DMS53 (cell line): ENCODE data around the gene XRCC6.
"Not testable (repeated sequence)": the region's sequence is repeated elsewhere in the genome, so short reads cannot be mapped to it uniquely, and the experiment has no call there.

Experiments used
- DNase-seq: peaks from one replicate; lab custom pipeline; 2025; lab: John Stamatoyannopoulos, UW

The XRCC6 gene

GRCh38 chr22:41650821-41651220 is 29.7 kb downstream of the XRCC6 start:
- peak; percentile 18 for DNase-seq

- DNase-seq, result peak; percentile 20
Observed at GRCh38 chr22:41654322-41654721, 33.2 kb downstream of the XRCC6 start.

GRCh38 chr22:41656556-41656955 is 35.5 kb downstream of the XRCC6 start:
- DNase-seq, result no peak

- DNase-seq, result no peak
Observed at GRCh38 chr22:41657709-41658108, 36.6 kb downstream of the XRCC6 start.

GRCh38 chr22:41658869-41659268 is 37.8 kb downstream of the XRCC6 start:
- no peak for DNase-seq

- DNase-seq, result no peak
Observed at GRCh38 chr22:41659941-41660340, 38.8 kb downstream of the XRCC6 start.

GRCh38 chr22:41660416-41660815 is 39.3 kb downstream of the XRCC6 start:
- DNase-seq, result no peak

GRCh38 chr22:41661088-41661487 is 40.0 kb downstream of the XRCC6 start:
- DNase-seq, result no peak

- no peak for DNase-seq
Observed at GRCh38 chr22:41661713-41662112, 40.6 kb downstream of the XRCC6 start.

- not testable (repeated sequence) for DNase-seq
Observed at GRCh38 chr22:41663594-41663993, 42.5 kb downstream of the XRCC6 start.

GRCh38 chr22:41664490-41664889 is 43.4 kb downstream of the XRCC6 start:
- no peak for DNase-seq

GRCh38 chr22:41664951-41665350 is 43.9 kb downstream of the XRCC6 start:
- DNase-seq, result no peak

GRCh38 chr22:41668971-41669911 is 48.1 kb downstream of the XRCC6 start:
- no peak for DNase-seq

GRCh38 chr22:41672096-41672495 is 51.0 kb downstream of the XRCC6 start:
- peak; percentile 87 for DNase-seq

GRCh38 chr22:41672780-41673509 is 51.9 kb downstream of the XRCC6 start:
- DNase-seq, result no peak

- DNase-seq, result no peak
Observed at GRCh38 chr22:41674846-41675340, 53.8 kb downstream of the XRCC6 start.

- no peak for DNase-seq
Observed at GRCh38 chr22:41676134-41676533, 55.0 kb downstream of the XRCC6 start.

GRCh38 chr22:41681616-41682015 is 60.5 kb downstream of the XRCC6 start:
- no peak for DNase-seq

GRCh38 chr22:41682033-41682807 is 61.1 kb downstream of the XRCC6 start:
- no peak for DNase-seq

GRCh38 chr22:41683052-41683451 is 62.0 kb downstream of the XRCC6 start:
- no peak for DNase-seq

- DNase-seq, result no peak
Observed at GRCh38 chr22:41683616-41684015, 62.5 kb downstream of the XRCC6 start.

- no peak for DNase-seq
Observed at GRCh38 chr22:41684194-41684593, 63.1 kb downstream of the XRCC6 start.
